Neural crest cell (in vitro differentiated cells): Measurements from ENCODE around the gene GFER. TPM values are rescaled to one million over a fixed set of nuclear protein-coding genes. Genes with fewer than 3 reads are reported as not detected.

ENCODE experiments used
- DNase-seq: peaks from one replicate; pipeline ENCODE4 v3.0.0; 2021; ENCODE audit warnings: low read depth, mixed read lengths, low spot score
- H3K27ac Mint-ChIP-seq: one replicate; pipeline ENCODE4 v1.8.0; 2021; ENCODE audit warnings: mild to moderate bottlenecking, mixed read lengths; ENCODE audit not compliant: unreplicated experiment
- H3K27me3 Mint-ChIP-seq: 2 replicates; pipeline ENCODE4 v1.8.0; 2021; ENCODE audit warnings: low read depth, mild to moderate bottlenecking, mixed read lengths
- H3K36me3 Mint-ChIP-seq: 2 replicates; pipeline ENCODE4 v1.8.0; 2021; ENCODE audit warnings: low read depth, mild to moderate bottlenecking, mixed read lengths
- H3K4me1 Mint-ChIP-seq: 2 replicates; pipeline ENCODE4 v1.8.0; 2021; ENCODE audit warnings: mixed read lengths
- H3K4me3 Mint-ChIP-seq: one replicate; pipeline ENCODE4 v1.8.0; 2021; ENCODE audit warnings: mild to moderate bottlenecking, mixed read lengths
- H3K9me3 Mint-ChIP-seq: 2 replicates; pipeline ENCODE4 v1.8.0; 2021; ENCODE audit warnings: mixed read lengths
- total RNA-seq: library from RNA; stranded (reverse); gene quantifications from 2 replicates; pipeline ENCODE4 v1.2.1, GENCODE V29; 2021
- TF ChIP-seq, protein P1 (sequence below): fragments of 200-600 bp; sonication (generic); conservative IDR thresholded peaks from 2 replicates; pipeline ENCODE4 v1.5.0; 2021; ENCODE audit warnings: antibody characterized with exemption, mild to moderate bottlenecking

The GFER gene
- total RNA-seq, 1 donor from 2014 or later = 42.5 TPM

DNA sequence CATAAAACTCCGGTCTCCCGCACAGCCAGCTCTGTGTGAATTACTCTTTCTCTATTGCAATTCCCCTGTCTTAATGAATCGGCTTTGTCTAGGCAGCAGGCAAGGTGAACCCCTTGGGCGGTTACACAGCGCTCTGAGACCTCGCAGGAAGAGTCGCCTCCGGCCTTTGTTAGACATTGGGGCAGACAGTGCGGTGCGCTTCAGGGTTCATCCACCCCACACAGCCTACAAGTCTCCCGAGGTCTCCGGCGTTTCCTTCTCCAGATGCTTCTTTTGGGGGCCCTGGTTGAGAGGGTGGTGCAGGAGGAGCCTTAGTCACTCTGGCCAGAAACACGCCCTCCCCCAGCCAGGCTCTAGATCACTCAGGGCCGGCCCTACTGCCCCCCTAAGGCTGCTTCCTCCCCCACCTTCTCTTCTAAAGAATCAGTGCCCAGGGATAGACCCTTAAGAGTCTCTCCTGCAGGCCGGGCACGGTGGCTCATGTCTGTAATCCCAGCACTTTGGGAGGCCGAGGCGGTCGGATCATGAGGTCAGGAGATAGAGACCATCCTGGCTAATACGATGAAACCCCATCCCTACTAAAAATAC lies 39.3 kb upstream of the GFER start:
- Mint-ChIP-seq H3K27ac (no peak overlapping the region), H3K9me3 (no peaks in the 10 kb centered on the region), H3K4me1 (peaks cover 14% of the 10 kb centered on the region), H3K27me3 (no peaks in the 10 kb centered on the region), H3K4me3 (peak overlapping the region; percentile 90), H3K36me3 (no peaks in the 10 kb centered on the region)
- TF ChIP-seq, protein P1, sequence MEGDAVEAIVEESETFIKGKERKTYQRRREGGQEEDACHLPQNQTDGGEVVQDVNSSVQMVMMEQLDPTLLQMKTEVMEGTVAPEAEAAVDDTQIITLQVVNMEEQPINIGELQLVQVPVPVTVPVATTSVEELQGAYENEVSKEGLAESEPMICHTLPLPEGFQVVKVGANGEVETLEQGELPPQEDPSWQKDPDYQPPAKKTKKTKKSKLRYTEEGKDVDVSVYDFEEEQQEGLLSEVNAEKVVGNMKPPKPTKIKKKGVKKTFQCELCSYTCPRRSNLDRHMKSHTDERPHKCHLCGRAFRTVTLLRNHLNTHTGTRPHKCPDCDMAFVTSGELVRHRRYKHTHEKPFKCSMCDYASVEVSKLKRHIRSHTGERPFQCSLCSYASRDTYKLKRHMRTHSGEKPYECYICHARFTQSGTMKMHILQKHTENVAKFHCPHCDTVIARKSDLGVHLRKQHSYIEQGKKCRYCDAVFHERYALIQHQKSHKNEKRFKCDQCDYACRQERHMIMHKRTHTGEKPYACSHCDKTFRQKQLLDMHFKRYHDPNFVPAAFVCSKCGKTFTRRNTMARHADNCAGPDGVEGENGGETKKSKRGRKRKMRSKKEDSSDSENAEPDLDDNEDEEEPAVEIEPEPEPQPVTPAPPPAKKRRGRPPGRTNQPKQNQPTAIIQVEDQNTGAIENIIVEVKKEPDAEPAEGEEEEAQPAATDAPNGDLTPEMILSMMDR = no peak
- no peak for DNase-seq

DNA sequence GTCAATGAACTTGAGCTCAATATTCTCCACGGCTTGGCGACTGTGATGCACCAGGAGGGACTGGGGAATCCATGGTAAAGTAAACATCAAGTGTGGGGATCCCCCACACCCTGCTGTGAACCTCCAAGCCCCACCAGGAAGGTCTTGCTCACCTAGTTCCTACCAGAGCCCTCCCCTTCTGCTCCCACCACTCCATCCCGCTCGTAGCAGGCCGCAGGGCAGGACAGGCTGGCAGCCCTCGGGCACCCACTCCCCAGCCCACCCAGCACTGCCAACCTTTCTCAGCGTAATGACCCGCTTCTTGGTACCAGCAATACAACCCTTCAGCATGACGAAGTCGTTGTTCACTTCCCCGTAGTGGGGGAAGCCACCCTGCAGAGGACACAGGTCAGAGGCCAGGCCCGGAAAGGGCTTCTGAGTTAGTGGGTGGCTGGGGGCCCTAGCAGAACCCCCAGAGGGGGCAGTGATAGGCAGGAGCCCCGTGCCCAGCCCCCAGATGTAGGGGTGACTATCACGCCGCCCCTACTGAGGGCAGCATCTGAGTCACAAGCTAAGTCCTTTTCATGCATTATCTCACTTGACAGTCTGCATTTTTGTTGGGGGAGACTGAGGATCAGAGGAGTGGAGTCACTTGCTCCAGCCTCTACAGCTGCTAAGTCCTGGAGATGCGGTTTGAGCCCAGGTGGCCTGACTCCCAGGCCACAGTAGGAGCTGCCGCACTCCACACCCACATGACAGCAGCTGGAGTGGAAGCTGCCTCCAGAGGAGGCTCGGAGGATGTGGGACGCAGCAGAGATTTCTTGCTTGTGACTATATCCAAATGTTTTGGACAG lies 38.2 kb upstream of the GFER start:
- Mint-ChIP-seq H3K27me3 (no peaks in the 10 kb centered on the region), H3K9me3 (no peaks in the 10 kb centered on the region), H3K27ac (no peak overlapping the region), H3K36me3 (no peaks in the 10 kb centered on the region), H3K4me1 (peaks cover 14% of the 10 kb centered on the region), H3K4me3 (no peak overlapping the region)
- TF ChIP-seq, protein P1 = no peak
- no peak for DNase-seq

DNA sequence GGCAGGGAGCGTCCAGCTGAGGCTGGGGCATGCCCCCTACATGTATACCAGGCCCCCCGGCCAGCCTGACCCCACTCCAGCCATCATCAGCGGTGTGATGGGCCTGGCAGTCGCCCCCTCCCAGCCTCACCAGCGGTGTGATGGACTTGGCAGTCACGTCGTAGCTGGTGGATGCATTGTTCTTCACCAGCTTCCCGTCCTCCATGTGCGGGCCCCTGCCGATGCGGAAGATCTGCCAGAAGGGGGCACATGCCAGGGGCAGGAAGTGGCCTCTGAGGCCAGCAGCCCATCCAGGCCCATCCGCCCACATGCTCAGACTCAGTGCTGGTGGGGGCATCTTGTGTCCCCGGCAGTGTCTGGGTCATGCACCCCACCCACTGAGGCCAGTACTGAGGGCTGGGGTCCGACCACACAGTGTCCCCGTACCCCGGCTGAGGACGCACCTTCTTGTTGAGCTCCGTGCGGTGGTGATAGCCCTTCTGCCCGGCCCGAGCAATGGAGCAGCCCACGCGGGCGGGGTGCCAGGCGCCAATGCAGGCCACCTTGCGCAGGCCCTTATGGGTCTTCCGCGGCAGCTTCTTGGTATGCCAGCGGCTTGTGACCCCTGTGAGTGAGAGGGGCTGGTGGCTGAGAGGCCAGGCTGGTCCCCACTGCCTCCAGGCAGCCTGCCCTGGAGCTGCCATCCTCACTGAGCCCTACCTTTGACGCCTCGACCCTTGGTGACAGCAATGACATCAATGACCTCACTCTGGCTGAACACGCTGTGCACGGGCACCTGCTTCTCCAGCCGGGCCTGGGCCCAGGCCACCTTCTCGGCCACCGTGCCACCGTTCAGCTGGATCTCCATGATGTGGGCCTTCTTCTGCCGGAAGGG lies 37.3 kb upstream of the GFER start:
- no peak for DNase-seq
- Mint-ChIP-seq H3K4me3 (no peak overlapping the region), H3K27ac (no peak overlapping the region), H3K36me3 (no peaks in the 10 kb centered on the region), H3K4me1 (peaks cover 9% of the 10 kb centered on the region), H3K9me3 (no peaks in the 10 kb centered on the region), H3K27me3 (no peaks in the 10 kb centered on the region)
- TF ChIP-seq, protein P1 = no peak

DNA sequence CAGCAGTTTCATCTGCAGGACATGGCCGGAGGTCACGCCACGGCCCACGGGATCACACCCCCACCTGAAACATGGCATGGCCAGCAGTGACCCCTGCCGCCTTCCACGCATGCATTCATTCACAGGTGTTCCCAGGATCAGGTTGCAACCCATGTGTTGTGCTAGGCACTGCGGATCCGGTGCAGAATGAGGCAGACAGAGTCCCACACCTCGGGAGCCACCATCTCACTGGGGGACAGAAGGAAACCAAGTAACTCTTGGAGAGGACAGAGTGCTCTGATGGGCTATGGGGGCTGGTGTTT lies 36.7 kb upstream of the GFER start:
- Mint-ChIP-seq H3K4me3 (no peak overlapping the region), H3K27ac (no peak overlapping the region), H3K27me3 (no peaks in the 10 kb centered on the region), H3K9me3 (no peaks in the 10 kb centered on the region), H3K4me1 (peaks cover 9% of the 10 kb centered on the region), H3K36me3 (no peaks in the 10 kb centered on the region)
- TF ChIP-seq, protein P1 = no peak
- DNase-seq = no peak

DNA sequence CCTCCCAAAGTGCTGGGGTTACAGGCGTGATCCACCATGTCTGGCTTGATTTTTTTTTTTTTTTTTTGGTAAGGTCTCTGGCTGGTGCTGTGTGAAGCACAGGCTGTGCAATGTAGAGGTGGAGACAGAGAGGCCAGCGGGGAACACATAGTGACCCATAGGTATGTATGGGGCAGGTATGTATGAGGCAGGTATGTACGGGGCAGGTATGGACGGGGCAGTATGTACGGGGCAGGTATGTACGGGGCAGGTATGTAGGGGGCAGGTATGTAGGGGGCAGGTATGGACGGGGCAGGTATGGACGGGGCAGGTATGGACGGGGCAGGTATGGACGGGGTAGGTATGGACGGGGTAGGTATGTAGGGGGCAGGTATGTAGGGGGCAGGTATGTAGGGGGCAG lies 34.5 kb upstream of the GFER start:
- Mint-ChIP-seq H3K9me3 (peaks cover 2% of the 10 kb centered on the region), H3K36me3 (no peaks in the 10 kb centered on the region), H3K4me3 (no peak overlapping the region), H3K4me1 (peaks cover 6% of the 10 kb centered on the region), H3K27ac (no peak overlapping the region), H3K27me3 (no peaks in the 10 kb centered on the region)
- DNase-seq = no peak
- TF ChIP-seq, protein P1 = no peak
